Loucy (cell line): ENCODE measurements around the gene CPEB4.

Experiments used
- H2AFZ ChIP-seq: fragments of 200-600 bp; sonication (generic); 2 replicates; pipeline ENCODE4 v1.6.0; 2016; ENCODE audit warnings: antibody characterized with exemption, mild to moderate bottlenecking, low read length, moderate library complexity
- H3F3A ChIP-seq: fragments of 200-600 bp; 2 replicates; pipeline ENCODE4 v1.6.0; 2016; ENCODE audit warnings: antibody characterized with exemption, low read depth, mild to moderate bottlenecking
- H3K27me3 ChIP-seq: fragments of 200-600 bp; sonication (generic); 2 replicates; pipeline ENCODE4 v1.6.1; 2014; ENCODE audit warnings: low read length, mild to moderate bottlenecking; ENCODE audit not compliant: insufficient read depth, poor library complexity, severe bottlenecking
- H3K36me3 ChIP-seq: fragments of 200-600 bp; sonication (generic); 2 replicates; pipeline ENCODE4 v1.6.1; 2016; ENCODE audit warnings: low read length; ENCODE audit not compliant: insufficient read depth
- H3K4me1 ChIP-seq: fragments of 200-600 bp; sonication (generic); 2 replicates; pipeline ENCODE4 v1.5.1; 2014; ENCODE audit warnings: low read length, mild to moderate bottlenecking; ENCODE audit not compliant: insufficient read depth, poor library complexity, severe bottlenecking
- H3K4me2 ChIP-seq: fragments of 200-600 bp; sonication (generic); 2 replicates; pipeline ENCODE4 v1.6.0; 2014; ENCODE audit warnings: antibody characterized with exemption, low read length, low read depth, mild to moderate bottlenecking; ENCODE audit not compliant: poor library complexity, severe bottlenecking
- H3K4me3 ChIP-seq: fragments of 200-600 bp; sonication (generic); 2 replicates; pipeline ENCODE4 v1.5.1; 2014; ENCODE audit warnings: low read length, mild to moderate bottlenecking, mixed read lengths; ENCODE audit not compliant: poor library complexity, severe bottlenecking
- H3K79me2 ChIP-seq: fragments of 200-600 bp; sonication (generic); 2 replicates; pipeline ENCODE4 v1.6.1; 2014; ENCODE audit warnings: low read length; ENCODE audit not compliant: insufficient read depth
- H3K9ac ChIP-seq: fragments of 200-600 bp; sonication (generic); 2 replicates; pipeline ENCODE4 v1.6.0; 2014; ENCODE audit warnings: mild to moderate bottlenecking, low read depth, low read length, moderate library complexity; ENCODE audit not compliant: poor library complexity, severe bottlenecking
- H3K9me2 ChIP-seq: fragments of 200-600 bp; sonication (generic); replicated peaks from 2 replicates; pipeline ENCODE4 v1.6.1; 2016; ENCODE audit warnings: low read depth, low read length, mixed read lengths
- H3K9me3 ChIP-seq: fragments of 200-600 bp; sonication (generic); 2 replicates; pipeline ENCODE4 v1.6.1; 2014; ENCODE audit warnings: mild to moderate bottlenecking, antibody characterized with exemption, low read length, low read depth; ENCODE audit not compliant: insufficient read depth
- H4K20me1 ChIP-seq: fragments of 200-600 bp; sonication (generic); 2 replicates; pipeline ENCODE4 v1.6.0; 2014; ENCODE audit warnings: antibody characterized with exemption, low read length, mild to moderate bottlenecking; ENCODE audit not compliant: insufficient read depth, poor library complexity, severe bottlenecking
- CTCF ChIP-seq: fragments of 200-600 bp; sonication (generic); conservative IDR thresholded peaks from 2 replicates; pipeline ENCODE4 v1.5.1; 2014; ENCODE audit warnings: mild to moderate bottlenecking, antibody characterized with exemption, low read length
- EZH2phosphoT487 ChIP-seq: fragments of 200-600 bp; IDR thresholded peaks from 2 replicates; pipeline ENCODE4 v1.6.1; 2018; ENCODE audit warnings: antibody characterized with exemption, mild to moderate bottlenecking, moderate library complexity, borderline replicate concordance

CPEB4 gene

GRCh38 chr5:173904151-173904550 is 16.0 kb downstream of the CPEB4 start:
- TF ChIP-seq CTCF: no peak
- TF ChIP-seq EZH2phosphoT487: no peak
- Histone ChIP-seq H3F3A (no peaks in the 10 kb centered on the region), H3K79me2 (no peaks in the 10 kb centered on the region), H4K20me1 (no peaks in the 10 kb centered on the region), H3K9me2 (no peaks in the 10 kb centered on the region), H2AFZ (no peak overlapping the region), H3K9me3 (no peaks in the 10 kb centered on the region), H3K4me2 (no peak overlapping the region), H3K9ac (no peak overlapping the region), H3K36me3 (no peaks in the 10 kb centered on the region), H3K27me3 (no peaks in the 10 kb centered on the region), H3K4me1 (no peaks in the 10 kb centered on the region), H3K4me3 (no peak overlapping the region)

GRCh38 chr5:173907284-173907683 is 19.1 kb downstream of the CPEB4 start:
- no peaks in the 10 kb centered on the region for H3K4me1 ChIP-seq
- no peak for TF ChIP-seq CTCF
- TF ChIP-seq EZH2phosphoT487: no peak
- H3F3A ChIP-seq: no peaks in the 10 kb centered on the region
- no peak overlapping the region for H3K9ac ChIP-seq
- no peaks in the 10 kb centered on the region for H3K36me3 ChIP-seq
- H2AFZ ChIP-seq: no peak overlapping the region
- no peak overlapping the region for H3K4me3 ChIP-seq
- no peaks in the 10 kb centered on the region for H3K9me2 ChIP-seq
- H3K27me3 ChIP-seq: no peaks in the 10 kb centered on the region
- no peaks in the 10 kb centered on the region for H4K20me1 ChIP-seq
- H3K4me2 ChIP-seq: no peak overlapping the region
- H3K9me3 ChIP-seq: no peaks in the 10 kb centered on the region
- H3K79me2 ChIP-seq: no peaks in the 10 kb centered on the region

- no peak for TF ChIP-seq CTCF
- no peak for TF ChIP-seq EZH2phosphoT487
- H3K9me2 ChIP-seq: no peaks in the 10 kb centered on the region
- H3K79me2 ChIP-seq: no peaks in the 10 kb centered on the region
- H4K20me1 ChIP-seq: no peaks in the 10 kb centered on the region
- no peak overlapping the region for H3K4me2 ChIP-seq
- no peak overlapping the region for H3K4me3 ChIP-seq
- no peaks in the 10 kb centered on the region for H3K36me3 ChIP-seq
- H2AFZ ChIP-seq: no peak overlapping the region
- no peak overlapping the region for H3K9ac ChIP-seq
- H3F3A ChIP-seq: no peaks in the 10 kb centered on the region
- no peaks in the 10 kb centered on the region for H3K4me1 ChIP-seq
- H3K9me3 ChIP-seq: no peaks in the 10 kb centered on the region
- H3K27me3 ChIP-seq: no peaks in the 10 kb centered on the region
Observed at GRCh38 chr5:173907686-173908371, 19.7 kb downstream of the CPEB4 start.
